Kidney epithelial cell (primary cell): ENCODE results near the gene KCNG2. TPM values are rescaled to one million over a fixed set of nuclear protein-coding genes. Genes with fewer than 3 reads are reported as not detected.

Experiments used
- DNase-seq: peaks from one replicate; pipeline ENCODE4 v3.0.0-alpha.2; 2010; ENCODE audit warnings: low read depth
- H3K27me3 ChIP-seq: 2 replicates; pipeline ENCODE4 v1.6.0; 2011; ENCODE audit warnings: low read length; ENCODE audit not compliant: control insufficient read depth, insufficient read depth
- H3K36me3 ChIP-seq: 2 replicates; pipeline ENCODE4 v1.5.1; 2011; ENCODE audit warnings: low read length; ENCODE audit not compliant: control insufficient read depth, insufficient read depth
- H3K4me3 ChIP-seq: 2 replicates; pipeline ENCODE4 v1.5.1; 2011; ENCODE audit warnings: low read depth, mild to moderate bottlenecking, control low read depth, low read length
- CTCF ChIP-seq: IDR thresholded peaks from 2 replicates; pipeline ENCODE4 v1.5.1; 2011; ENCODE audit warnings: mild to moderate bottlenecking, moderate library complexity, low read length, control low read depth, inconsistent platforms; ENCODE audit not compliant: insufficient read depth, poor library complexity, severe bottlenecking
- total RNA-seq: library from RNA; depleted of rRNA; stranded (reverse); fragments of >200 nt; gene quantifications from 2 replicates; pipeline ENCODE4 v1.2.3, GENCODE V29; 2015

Gene KCNG2
- total RNA-seq, 1 donor from 2014 or later = not detected

DNA sequence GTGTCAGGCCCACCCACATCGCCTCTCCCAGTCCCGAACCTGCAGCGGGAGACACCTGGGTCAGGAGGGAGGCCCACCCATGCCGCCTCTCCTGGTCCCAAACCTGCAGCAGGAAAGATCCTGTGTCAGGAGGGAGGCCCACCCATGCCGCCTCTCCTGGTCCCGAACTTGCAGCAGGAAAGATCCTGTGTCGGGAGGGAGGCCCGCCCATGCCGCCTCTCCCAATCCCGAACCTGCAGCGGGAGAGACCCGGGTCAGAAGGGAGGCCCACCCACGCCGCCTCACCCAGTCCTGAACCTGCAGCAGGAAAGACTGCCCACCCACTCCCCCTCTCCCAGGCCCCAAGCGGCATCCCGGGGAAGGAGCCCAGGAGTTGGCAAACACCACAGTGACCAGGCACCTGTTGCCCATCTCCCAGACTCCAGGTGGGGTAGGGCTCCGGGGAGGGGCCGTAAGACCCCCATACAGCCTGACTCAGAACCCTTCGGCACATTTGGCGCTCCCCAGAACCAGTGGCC lies 145.9 kb downstream of the KCNG2 start:
- no peak for TF ChIP-seq CTCF
- Histone ChIP-seq H3K27me3 (no peaks in the 10 kb centered on the region), H3K36me3 (no peaks in the 10 kb centered on the region), H3K4me3 (no peak overlapping the region)
- DNase-seq = no peak

DNA sequence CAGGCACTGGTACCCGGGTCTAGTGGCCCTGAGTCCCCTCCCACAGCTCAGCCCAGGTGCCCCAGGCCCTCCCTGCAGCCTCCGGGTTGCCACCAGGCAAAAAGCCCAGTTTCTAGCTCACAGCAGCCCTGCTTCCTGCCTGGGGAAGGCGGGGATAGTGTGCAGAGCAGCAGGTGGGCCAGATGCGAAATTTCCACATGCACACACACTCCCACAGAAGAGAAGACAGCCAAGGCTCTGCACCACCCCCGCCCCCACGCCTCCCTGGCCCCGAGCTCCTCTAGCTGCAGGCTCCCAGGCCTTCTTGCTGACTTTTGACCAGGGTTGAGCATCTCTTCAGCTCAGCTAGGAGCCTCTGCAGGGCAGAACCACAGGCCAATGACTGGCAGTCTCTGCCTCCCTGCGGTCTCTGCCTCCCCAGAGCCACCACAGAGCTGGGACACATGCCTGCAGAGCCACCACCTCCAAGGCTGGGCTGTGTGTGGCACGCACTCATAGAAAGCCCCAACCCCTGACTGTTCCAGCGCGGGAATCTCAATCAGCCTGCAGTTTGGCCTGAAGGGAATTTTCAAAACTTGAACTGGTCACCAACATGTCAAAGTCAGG lies 146.5 kb downstream of the KCNG2 start:
- H3K27me3 ChIP-seq = no peaks in the 10 kb centered on the region
- no peak for TF ChIP-seq CTCF
- no peak for DNase-seq
- no peak overlapping the region for H3K4me3 ChIP-seq
- H3K36me3 ChIP-seq = no peaks in the 10 kb centered on the region

GRCh38 chr18:79944746-79945117 lies 147.0 kb downstream of the KCNG2 start:
- no peak for DNase-seq
- no peak for TF ChIP-seq CTCF
- H3K27me3 ChIP-seq = no peaks in the 10 kb centered on the region
- no peak overlapping the region for H3K4me3 ChIP-seq
- no peaks in the 10 kb centered on the region for H3K36me3 ChIP-seq

DNA sequence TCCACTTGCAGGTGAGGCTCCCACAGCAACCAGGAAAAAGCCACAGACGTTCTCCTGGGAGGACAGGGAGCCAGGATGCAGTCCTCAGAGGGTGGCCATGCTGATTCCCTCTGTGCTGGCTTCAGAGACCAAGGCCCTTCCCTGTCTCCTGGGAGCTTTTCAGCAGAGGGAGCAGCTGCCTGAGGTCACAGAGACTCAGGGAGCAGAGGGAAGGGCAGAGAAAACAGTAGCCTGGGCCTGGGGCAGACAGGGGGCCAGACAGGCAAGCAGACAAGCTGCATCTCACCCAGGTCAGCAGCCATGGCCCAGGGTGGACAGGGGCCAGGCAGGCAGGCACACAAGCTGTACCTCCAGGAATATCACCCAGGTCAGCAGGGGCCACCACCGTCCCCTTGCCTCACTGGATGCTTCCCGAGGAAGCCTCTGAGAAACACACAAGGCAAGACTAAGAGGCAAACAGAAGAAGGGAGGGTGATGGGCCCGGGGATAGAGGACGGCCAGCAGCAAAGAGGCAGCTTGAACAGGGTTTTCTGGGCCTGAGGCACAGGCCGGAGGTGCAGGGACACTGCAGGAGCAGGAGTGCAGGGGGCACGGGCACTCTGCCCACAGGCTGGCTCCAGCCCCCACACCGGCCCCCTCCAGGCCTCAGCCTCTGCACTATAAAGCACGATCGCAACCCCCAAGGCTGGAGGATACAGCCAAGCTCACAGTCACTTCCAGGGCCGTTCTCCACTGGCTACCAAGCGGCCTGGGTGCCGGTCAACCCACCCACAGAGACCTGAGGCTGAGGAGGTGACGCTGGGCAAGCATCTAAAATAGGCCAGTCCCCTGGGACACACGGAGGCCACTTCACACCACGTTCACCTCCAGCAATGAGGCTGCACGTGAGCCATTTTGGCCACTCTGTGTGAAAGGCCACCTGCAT lies 147.6 kb downstream of the KCNG2 start:
- no peak for TF ChIP-seq CTCF
- Histone ChIP-seq H3K36me3 (no peaks in the 10 kb centered on the region), H3K4me3 (no peak overlapping the region), H3K27me3 (no peaks in the 10 kb centered on the region)
- DNase-seq = no peak

- Histone ChIP-seq H3K27me3 (no peaks in the 10 kb centered on the region), H3K4me3 (no peak overlapping the region), H3K36me3 (no peaks in the 10 kb centered on the region)
- no peak for DNase-seq
- no peak for TF ChIP-seq CTCF
Measured at GRCh38 chr18:79947054-79947755, 149.5 kb downstream of the KCNG2 start.
